ENCODE data around the gene CLTRN. TPM values are rescaled to one million over a fixed set of nuclear protein-coding genes. Genes with fewer than 3 reads are reported as not detected.
"Not testable (repeated sequence)": the region's sequence is repeated elsewhere in the genome, so short reads cannot be mapped to it uniquely, and the experiment has no call there.

Gene CLTRN
- total RNA-seq, 4 donors from 2014 or later, result 0.48 to 0.51 TPM; not detected in 2

DNA sequence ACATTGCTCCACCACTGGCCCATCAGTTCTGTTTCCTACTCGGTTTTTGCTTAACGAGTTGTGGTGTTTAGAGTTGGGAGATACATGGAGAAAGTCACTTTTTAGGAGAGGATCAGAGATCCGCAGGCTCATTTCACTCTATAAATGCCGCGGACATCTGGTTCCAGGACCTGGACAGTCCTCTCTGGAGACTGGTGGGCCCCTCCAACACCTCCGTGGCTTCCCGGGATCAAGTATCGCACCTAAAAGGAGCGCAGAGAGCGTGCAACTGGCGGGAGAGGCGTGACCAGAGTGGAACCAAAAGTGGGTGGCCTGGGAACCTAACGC is 9.9 kb upstream of the CLTRN start:
- DNase-seq (ENCODE audit: low spot score in 2 of 2), result no peak
- peak overlapping the region; percentile 68 for H3K4me3 ChIP-seq
- no peaks in the 10 kb centered on the region for H3K36me3 ChIP-seq
- peak overlapping the region; percentile 98 for H3K27ac ChIP-seq
- no peaks in the 10 kb centered on the region for H3K9me3 ChIP-seq
- TF ChIP-seq, protein P1, sequence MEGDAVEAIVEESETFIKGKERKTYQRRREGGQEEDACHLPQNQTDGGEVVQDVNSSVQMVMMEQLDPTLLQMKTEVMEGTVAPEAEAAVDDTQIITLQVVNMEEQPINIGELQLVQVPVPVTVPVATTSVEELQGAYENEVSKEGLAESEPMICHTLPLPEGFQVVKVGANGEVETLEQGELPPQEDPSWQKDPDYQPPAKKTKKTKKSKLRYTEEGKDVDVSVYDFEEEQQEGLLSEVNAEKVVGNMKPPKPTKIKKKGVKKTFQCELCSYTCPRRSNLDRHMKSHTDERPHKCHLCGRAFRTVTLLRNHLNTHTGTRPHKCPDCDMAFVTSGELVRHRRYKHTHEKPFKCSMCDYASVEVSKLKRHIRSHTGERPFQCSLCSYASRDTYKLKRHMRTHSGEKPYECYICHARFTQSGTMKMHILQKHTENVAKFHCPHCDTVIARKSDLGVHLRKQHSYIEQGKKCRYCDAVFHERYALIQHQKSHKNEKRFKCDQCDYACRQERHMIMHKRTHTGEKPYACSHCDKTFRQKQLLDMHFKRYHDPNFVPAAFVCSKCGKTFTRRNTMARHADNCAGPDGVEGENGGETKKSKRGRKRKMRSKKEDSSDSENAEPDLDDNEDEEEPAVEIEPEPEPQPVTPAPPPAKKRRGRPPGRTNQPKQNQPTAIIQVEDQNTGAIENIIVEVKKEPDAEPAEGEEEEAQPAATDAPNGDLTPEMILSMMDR (IDR thresholded peaks at IDR 0.05), result no peak
- TF ChIP-seq POLR2AphosphoS5 (IDR thresholded peaks at IDR 0.05), result no peak
- TF ChIP-seq POLR2A (IDR thresholded peaks at IDR 0.05), result no peak
- TF ChIP-seq EP300 (IDR thresholded peaks at IDR 0.05), result no peak
- WGBS, result 1% methylated on average over 12 of the region's 13 CpGs
- H3K27me3 ChIP-seq, result no peaks in the 10 kb centered on the region
- H3K4me1 ChIP-seq, result peaks cover 10% of the 10 kb centered on the region

DNA sequence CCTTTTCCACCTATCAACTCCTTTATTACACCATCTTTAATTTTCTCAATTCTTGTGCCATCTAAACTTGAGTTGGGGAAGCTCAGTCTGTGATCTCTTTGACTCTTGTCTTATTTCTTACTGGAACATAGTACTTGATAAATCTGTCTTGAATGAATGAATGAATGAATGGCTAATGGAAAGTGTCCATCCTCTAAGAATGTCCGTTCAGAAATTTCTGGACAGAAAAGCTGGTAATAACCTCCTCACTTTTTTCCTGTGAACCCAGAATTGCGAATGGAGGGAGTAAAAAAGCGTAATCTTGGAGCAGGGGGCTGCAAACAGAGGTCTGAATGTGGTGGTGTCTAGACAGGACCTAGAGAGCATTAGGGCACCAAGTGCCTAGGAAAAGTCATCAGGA is 9.4 kb upstream of the CLTRN start:
- no peaks in the 10 kb centered on the region for H3K36me3 ChIP-seq
- WGBS, result 58% methylated on average over 3 of the region's 3 CpGs
- no peak for DNase-seq (ENCODE audit: low spot score in 2 of 2)
- peaks cover 10% of the 10 kb centered on the region for H3K4me1 ChIP-seq
- H3K9me3 ChIP-seq, result no peaks in the 10 kb centered on the region
- peak overlapping the region; percentile 68 for H3K4me3 ChIP-seq
- no peaks in the 10 kb centered on the region for H3K27me3 ChIP-seq
- TF ChIP-seq POLR2AphosphoS5 (IDR thresholded peaks at IDR 0.05) (no peak), POLR2A (IDR thresholded peaks at IDR 0.05) (no peak), EP300 (IDR thresholded peaks at IDR 0.05) (no peak)
- TF ChIP-seq, protein P1 (IDR thresholded peaks at IDR 0.05), result no peak
- H3K27ac ChIP-seq, result peak overlapping the region; percentile 98

DNA sequence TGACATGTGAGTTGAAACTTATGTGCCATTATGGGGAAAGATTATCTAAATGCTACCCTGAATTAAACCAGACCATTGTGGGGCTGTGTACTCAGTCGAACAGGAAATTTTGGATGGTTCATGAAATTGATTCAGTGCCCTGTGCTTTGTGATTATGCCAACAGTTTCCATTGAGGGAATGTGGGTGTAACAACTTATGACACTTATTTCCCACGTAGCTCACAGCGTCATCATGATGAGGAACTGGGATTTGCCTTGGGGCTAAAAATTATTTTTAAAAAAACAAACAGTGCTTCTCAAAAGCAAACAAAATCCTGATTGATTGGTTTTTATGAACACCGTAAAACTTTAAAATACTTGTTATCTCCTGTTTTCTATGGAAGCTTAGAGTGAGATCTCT is 8.3 kb upstream of the CLTRN start:
- Histone ChIP-seq H3K4me3 (no peak overlapping the region), H3K4me1 (peaks cover 10% of the 10 kb centered on the region), H3K36me3 (no peaks in the 10 kb centered on the region), H3K27me3 (no peaks in the 10 kb centered on the region), H3K9me3 (no peaks in the 10 kb centered on the region), H3K27ac (no peak overlapping the region)
- DNase-seq (ENCODE audit: low spot score in 2 of 2), result no peak
- no peak for TF ChIP-seq EP300 (IDR thresholded peaks at IDR 0.05)
- TF ChIP-seq POLR2AphosphoS5 (IDR thresholded peaks at IDR 0.05), result no peak
- TF ChIP-seq POLR2A (IDR thresholded peaks at IDR 0.05), result no peak
- TF ChIP-seq, protein P1 (IDR thresholded peaks at IDR 0.05), result no peak
- WGBS, result 73% methylated on average over 4 of the region's 4 CpGs

DNA sequence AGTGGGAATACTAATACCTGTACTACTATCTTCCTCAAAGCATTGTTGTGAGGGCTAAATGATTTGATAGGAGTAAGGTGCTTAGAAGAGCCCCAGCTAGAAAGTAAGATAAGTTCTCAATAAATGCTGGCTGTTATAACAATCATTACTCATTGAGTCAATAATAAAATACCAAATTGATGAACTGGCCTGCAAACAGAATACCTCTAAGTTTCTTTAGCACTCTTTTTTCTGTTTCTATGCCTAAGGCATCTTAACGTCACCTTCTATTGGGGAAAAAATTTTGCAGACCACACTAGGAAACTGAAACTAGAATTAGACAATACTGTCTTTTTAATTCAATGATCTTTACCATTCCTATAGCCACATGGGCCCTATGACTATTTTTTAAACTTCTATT is 1.2 kb downstream of the CLTRN start:
- no peak for DNase-seq (ENCODE audit: low spot score in 2 of 2)
- no peak overlapping the region for H3K4me3 ChIP-seq
- 67% methylated on average over 1 of the region's 1 CpG for WGBS
- no peak overlapping the region for H3K27ac ChIP-seq
- TF ChIP-seq EP300 (IDR thresholded peaks at IDR 0.05) (no peak), POLR2A (IDR thresholded peaks at IDR 0.05) (no peak), POLR2AphosphoS5 (IDR thresholded peaks at IDR 0.05) (no peak)
- TF ChIP-seq, protein P1 (IDR thresholded peaks at IDR 0.05), result no peak
- H3K4me1 ChIP-seq, result no peaks in the 10 kb centered on the region
- H3K36me3 ChIP-seq, result no peaks in the 10 kb centered on the region
- H3K9me3 ChIP-seq, result no peaks in the 10 kb centered on the region
- no peaks in the 10 kb centered on the region for H3K27me3 ChIP-seq

DNA sequence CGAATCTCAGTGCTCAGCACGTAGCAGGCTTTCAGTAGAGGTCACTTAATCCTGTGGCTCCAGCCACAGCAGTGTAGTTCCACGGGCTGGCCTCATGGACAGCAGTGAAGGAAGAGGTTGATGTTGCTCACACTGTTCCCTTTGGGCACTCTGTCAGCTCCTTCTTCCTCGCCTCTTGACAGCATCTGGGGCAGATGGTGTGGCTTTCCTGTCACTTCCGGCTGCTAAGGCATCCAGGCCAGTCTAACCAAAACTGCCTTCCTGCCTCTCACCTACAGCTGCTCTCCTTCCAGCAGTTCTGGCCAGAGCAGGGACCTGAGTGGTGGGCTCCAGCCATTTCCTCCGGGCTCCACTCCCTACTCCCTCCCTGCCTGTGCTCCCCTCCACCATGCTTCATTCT is 9.8 kb downstream of the CLTRN start:
- WGBS, result 71% methylated on average over 6 of the region's 6 CpGs
- not testable (repeated sequence) for H3K36me3 ChIP-seq; DNase-seq (ENCODE audit: low spot score in 2 of 2); H3K4me1 ChIP-seq; H3K9me3 ChIP-seq; H3K27ac ChIP-seq; H3K4me3 ChIP-seq; H3K27me3 ChIP-seq

DNA sequence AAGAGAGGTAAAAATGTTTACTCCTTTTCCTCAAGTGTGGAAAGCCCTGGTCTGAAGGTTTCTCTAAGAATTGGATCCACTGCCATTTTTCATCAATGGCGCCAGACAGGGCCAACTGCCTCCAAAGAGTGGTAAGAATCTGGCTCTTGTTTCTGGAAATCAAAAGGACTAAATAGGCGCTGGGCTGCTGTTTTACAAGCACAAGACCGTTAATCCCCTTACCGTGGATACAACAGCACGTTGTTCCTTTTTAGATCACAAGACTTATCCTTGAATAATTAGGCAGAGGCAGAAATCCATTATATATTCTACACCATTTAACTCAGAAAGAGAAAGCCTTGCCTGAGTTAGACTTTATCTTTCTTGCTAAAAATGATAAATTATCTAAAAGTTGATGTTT is 10.6 kb downstream of the CLTRN start:
- TF ChIP-seq, protein P1 (IDR thresholded peaks at IDR 0.05), result no peak
- TF ChIP-seq POLR2AphosphoS5 (IDR thresholded peaks at IDR 0.05), result no peak
- TF ChIP-seq EP300 (IDR thresholded peaks at IDR 0.05), result no peak
- TF ChIP-seq POLR2A (IDR thresholded peaks at IDR 0.05), result no peak
- 70% methylated on average over 5 of the region's 5 CpGs for WGBS

DNA sequence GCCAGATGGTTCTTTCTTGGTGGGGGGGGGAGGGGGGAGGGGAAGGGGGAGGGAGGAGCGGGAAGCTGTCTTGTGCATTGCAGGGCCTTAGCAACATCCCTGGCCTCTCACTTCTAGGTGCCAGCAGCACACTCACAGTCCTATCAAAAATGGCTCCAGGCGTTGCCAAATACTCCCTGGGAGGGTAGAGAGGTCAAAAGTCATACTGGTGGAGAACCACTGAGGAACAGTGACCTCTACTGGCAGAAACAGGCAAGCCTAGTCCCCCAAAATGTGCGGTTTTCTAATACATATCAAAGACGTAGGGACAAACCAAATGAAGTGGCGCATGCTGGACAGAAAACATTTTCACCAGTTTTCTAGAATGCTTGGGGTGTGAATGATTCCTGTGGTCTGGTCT is 17.1 kb downstream of the CLTRN start:
- WGBS, result no CpG with 5 or more reads among the region's 5 CpGs
- DNase-seq (ENCODE audit: low spot score in 2 of 2); H3K4me3 ChIP-seq; H3K27ac ChIP-seq; H3K4me1 ChIP-seq; H3K36me3 ChIP-seq; H3K9me3 ChIP-seq; H3K27me3 ChIP-seq: not testable (repeated sequence)

More for the DNA sequence above, 10.6 kb downstream of the CLTRN start:
- no peak overlapping the region for H3K27ac ChIP-seq
- H3K36me3 ChIP-seq, result no peaks in the 10 kb centered on the region
- no peaks in the 10 kb centered on the region for H3K9me3 ChIP-seq
- no peak overlapping the region for H3K4me3 ChIP-seq
- no peaks in the 10 kb centered on the region for H3K27me3 ChIP-seq
- no peaks in the 10 kb centered on the region for H3K4me1 ChIP-seq
- DNase-seq (ENCODE audit: low spot score in 2 of 2), result no peak
